Measurements from ENCODE around the gene ADAM12.
"Not testable (repeated sequence)": the region's sequence is repeated elsewhere in the genome, so short reads cannot be mapped to it uniquely, and the experiment has no call there.

Gene ADAM12

GRCh38 chr10:126373147-126373546 is 15.1 kb downstream of the ADAM12 start:
- no peak for DNase-seq

DNA sequence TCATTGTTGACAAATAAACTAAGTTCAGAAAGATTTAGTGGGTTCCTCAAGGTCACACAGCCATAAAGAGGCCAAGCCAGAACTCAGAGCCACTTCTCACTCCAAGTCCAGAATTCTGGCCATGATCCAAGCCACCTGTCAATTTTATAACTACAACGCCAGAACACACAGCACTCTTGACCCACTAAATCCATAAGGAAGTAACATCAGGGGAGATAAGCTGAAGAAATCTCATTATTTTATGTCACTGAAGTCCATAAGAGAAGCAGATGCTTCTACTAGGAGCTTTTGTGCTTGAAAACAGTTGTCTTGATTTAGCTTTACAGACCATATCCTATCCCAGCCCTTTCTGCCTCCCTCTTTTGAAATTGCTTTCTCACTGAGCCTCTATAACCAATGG is 15.9 kb downstream of the ADAM12 start:
- DNase-seq = no peak

DNA sequence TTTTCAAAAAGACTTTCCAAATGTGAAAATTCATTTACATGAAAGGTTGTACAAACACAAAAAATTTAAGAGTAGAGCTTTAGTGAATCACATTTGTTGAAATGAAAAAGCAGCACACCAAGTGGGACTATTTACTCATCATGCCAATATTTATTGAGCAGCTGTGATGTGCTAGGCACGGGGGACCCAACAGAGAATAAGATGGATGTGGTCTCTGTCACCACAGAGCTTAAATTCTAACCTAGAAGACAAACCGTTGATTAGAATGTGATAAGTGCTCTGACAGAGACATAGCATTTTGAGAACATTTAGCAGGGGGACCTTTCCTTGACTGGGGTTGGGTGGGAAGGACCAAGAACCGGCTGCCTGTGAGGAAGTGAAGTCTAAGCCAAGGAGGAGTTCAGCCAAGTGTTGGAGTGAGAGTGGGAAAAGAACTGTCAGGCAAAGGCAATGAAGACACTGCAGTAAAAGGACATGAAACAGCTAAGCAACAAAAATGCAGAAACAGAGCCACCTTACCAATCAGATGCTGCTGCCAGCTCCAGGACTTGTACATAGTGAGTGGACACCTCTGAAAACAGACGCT is 19.1 kb downstream of the ADAM12 start:
- DNase-seq = no peak

DNA sequence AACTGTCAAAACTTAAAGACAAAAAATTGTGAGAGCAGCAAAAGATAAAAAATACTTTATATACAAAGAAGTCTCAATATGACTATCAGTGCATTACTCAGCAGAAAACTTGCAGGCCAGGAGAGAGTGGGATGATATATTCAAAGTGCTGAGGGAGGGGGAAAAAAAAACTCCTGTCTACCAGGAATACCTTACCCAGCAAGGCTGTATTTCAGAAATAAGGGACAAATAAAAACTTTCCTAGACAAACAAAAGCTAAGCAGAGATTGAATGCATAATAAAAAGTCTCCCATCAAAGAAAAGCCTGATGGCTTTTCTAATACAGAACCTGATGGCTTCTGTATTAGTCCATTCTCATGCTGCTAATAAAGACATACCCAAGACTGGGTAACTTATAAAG is 31.1 kb downstream of the ADAM12 start:
- no peak for DNase-seq

DNA sequence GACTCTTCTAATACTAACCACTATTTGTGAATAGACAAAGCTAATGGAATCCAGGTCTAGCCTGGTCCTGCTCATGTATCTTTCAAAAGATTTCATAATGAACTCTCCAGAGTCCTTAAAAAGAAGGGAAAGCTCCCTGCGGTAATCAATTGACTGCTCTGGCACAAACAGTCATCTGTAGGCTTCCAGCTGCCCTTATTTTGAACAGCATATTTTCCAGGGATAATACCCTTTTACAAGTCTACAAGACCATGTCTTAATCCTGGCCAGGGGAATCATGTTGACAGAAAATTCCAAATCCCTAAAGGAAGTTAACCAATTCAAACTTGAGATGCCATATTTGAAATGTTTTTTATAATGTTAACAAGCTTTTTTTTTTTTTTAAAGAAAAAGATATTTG is 34.6 kb downstream of the ADAM12 start:
- DNase-seq = no peak

GRCh38 chr10:126352453-126352852 is 35.8 kb downstream of the ADAM12 start:
- DNase-seq = no peak

DNA sequence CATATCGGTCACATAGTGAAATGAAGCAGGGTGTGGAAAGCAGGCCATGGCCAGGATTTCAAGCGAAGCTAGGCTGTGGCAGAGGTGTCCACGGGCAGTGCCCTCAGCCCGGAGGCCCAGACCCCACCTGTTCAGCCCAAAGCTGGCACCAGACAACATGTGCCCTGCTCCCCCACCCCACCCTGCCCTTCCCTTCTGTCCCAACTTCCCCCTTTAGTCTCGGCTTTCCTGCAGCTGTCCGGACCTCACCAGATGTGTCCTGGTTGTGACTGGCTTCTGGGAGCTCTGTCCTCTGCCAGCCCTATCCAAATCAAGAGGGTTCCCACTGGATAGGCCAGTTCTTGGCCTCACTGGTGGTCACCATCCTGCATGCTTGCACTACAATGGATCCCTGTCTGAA is 37.3 kb downstream of the ADAM12 start:
- no peak for DNase-seq

DNA sequence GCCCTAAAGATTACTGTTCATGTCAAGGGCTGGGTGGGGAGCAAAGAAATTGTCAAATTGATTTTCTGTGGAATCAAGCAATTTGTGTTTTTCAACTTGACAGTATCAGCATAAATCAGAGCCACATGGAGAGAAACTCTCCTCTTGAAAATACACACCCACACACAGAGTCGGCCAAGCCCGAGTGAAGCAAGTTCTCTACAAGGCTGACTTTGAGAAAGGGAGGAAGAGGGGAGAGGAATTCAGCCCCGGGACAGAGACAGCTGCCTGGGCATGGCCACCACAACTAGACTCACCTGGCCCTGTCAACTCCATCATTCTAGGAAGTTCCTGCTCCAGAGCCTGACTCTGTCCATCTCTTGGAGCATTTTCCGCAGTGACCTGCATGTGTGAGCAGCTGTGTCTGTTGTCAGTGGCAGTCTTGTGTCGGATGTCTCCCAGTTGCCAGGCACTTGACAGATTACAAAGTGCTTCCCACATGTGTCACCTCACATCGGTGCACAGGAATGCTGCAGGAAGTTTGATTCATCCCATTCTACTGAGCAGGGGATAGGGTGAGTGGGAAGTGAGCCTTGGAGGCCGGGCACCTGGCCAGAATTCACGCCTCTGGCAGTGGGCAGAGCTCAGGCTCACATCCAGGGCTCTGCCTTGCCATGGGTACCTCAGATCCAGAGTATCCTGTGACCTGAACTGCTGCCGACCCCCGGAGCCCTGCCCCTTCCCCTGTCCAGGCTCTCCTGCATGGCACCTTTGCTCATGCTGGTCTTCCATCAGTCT is 37.9 kb downstream of the ADAM12 start:
- DNase-seq = no peak

DNA sequence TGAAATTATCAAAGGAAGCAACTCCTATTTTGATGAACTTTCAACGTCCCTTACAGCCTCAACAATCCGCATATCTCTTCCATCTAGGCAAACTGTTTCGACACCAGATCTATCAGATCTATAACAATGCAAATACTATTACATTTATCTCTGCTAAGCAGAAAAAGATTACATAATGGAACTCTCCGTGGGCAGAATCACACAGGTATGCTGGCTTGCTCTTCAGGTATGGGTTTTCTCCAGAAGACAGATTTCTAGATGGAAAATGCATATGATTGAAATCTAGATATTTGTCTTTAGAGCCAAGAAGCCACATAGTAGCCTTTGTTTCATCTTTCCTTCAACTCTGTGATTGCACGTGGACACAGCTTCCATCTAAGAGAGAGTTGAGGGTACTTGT is 38.6 kb downstream of the ADAM12 start:
- no peak for DNase-seq

DNA sequence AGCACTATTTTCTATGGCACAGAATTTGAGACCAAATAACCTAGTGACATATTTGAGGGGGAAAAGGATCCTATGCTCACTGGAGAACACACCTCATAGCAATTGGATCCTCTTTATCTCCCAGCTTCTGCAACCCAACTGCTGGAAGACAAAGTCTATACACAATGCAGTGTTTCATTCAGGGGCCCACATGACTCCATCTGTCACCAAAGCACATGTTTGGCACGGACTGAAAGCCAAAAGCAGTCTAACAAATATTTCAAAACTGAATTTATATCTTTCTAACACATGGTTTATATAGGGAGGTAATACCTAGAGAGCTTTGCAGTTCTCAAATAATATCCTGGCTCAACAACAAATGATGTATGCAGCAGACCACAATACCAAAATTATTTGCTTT is 39.2 kb downstream of the ADAM12 start:
- DNase-seq = no peak

GRCh38 chr10:126343496-126343895 is 44.8 kb downstream of the ADAM12 start:
- not testable (repeated sequence) for DNase-seq

- no peak for DNase-seq
These were observed 45.6 kb downstream of the ADAM12 start for GRCh38 chr10:126342680-126343079.

DNA sequence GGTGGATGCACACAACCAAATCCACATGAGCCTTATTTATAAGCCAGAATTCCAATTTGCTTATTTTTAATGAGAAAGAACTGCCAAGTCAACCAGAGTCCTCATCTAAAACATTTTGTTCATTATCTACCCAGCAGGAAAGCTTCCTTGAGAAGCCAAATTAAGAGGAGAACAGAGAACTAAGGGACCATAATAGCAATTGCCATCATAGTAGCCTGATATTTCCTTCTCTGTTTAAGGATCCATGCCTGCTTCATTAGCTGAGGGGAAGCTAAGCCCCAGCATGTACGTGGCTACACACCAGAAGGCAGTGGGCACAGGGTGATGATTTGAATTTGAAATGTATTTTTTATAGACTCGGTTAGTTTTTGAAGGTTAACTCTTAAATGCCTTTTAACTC is 46.8 kb downstream of the ADAM12 start:
- DNase-seq = no peak

DNA sequence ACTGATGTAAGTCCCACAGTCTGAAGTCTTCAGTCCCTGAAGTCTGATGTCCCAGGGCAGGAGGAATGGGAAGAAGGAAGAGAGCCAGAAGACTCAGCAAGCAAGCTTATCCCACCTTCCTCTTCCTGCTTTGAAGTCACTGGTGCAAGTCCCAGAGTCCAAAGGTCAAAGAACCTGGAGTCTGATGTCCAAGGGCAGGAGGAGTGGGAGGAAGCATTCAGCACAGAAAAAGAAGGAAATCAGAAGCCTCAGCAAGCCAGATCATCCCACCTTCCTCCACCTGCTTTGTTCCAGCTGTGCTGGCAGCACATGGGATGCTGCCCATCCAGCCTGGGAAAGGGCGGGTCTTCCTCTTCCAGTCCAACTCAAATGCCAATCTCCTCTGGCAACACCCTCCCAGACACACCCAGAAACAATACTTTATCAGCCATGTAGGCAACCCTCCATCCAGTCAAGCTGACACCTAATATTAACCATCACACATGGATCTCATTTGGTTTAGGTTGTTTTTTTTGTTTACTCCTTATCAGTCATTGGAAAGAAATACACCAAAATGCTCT is 50.9 kb downstream of the ADAM12 start:
- DNase-seq = no peak

GRCh38 chr10:126336801-126337200 is 51.5 kb downstream of the ADAM12 start:
- DNase-seq = no peak

- DNase-seq = no peak
These were observed 54.0 kb downstream of the ADAM12 start for GRCh38 chr10:126334272-126334671.

GRCh38 chr10:126332576-126332975 is 55.7 kb downstream of the ADAM12 start:
- DNase-seq = no peak

- no peak for DNase-seq
These were observed 57.2 kb downstream of the ADAM12 start for GRCh38 chr10:126331101-126331500.

DNA sequence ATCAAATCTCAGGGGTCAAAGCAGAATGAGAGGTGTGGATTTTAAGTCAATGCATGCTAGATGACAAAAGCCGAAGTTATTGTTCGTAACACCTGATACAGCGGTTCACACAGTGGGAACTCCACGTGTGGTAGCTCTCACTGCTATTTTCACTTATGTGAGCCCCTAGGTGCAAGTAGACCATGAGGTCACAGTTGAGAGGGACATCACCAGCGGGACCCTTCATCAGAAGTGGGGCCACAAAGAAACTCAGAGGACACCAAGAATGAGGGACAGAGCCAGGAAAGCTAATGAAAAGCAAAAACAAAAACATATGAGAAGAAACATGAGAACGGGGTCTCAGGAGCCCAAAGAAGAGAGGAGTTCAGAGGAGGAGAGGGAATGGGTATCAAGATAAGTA is 63.5 kb downstream of the ADAM12 start:
- no peak for DNase-seq

GRCh38 chr10:126321440-126321839 is 66.8 kb downstream of the ADAM12 start:
- DNase-seq = no peak

DNA sequence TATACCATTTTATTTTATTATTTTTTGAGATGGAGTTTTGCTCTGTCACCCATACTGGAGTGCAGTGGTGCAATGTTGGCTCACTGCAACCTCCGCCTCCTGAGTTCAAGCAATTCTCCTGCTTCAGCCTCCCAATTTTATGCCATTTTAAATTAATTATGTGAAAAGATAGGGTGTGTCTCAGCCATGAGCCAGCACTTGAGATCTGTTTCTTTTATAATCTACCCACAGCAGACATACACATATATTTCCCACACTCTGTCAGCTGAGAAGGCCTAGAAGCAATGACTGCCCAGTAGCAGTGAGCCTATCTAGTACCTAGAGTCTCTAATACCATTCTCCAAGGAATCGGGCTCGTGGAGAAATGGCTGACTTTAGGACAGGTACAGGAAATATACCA is 70.5 kb downstream of the ADAM12 start:
- no peak for DNase-seq

DNA sequence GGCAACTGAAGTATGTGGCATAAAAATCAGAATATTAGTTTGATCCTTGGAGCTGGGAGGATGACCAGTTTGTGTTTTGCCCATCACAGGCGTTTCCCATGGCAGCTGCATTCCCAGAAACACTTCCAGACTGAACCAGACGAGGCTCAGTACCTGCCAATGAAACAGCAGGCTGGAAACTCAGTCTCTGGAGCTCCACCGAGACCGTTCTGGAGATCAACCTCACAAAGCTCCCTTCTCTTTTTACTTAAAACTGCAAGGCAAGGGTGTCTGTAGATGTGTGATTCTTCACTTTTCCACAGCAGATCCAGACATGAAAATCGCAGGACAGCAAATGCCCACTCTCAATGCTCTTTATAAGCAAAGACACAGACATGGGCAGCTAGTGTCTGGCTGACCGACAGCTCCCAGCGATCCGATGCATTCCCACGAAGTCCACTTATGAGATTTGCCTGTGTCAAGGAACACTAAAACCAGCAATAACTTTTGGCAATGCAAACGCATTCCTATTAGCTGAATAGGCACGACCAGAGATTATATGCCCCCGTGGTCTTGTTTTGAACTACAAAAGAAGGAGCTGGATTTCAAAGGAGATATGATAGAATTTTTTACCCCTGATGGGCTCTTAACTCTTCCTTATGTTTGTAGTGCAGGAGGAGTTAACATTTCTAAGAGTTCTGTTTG is 72.6 kb downstream of the ADAM12 start:
- DNase-seq = no peak

- DNase-seq = no peak
These were observed 73.3 kb downstream of the ADAM12 start for GRCh38 chr10:126314863-126315493.

DNA sequence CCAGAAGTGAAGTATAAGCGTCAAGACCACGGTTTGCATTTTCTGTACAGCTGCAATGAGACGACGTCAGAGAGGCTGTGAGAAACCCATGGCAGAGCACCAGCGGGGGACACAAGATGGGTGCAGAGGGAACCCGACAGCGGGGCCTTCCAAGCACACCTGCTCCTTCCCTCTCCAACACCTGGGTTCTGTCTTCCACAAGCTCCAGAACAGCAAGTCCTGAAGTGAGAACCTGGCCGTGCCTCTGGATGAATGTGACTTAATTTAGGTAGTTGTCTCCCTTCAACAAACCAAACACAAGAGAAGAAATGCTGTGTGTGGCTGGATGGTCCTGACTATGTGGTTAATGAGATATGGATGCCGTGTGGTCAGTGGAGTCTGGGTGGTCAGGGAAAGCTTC is 76.1 kb downstream of the ADAM12 start:
- DNase-seq = no peak
